Measurements from ENCODE around the gene TMEM232.

- TF ChIP-seq POLR2A (IDR thresholded peaks at IDR 0.05; ENCODE audit: low read length) (no peak), GATA1 (IDR thresholded peaks at IDR 0.05; ENCODE audit: low read depth, low read length) (no peak)
Observed at GRCh38 chr5:110413856-110414255, 312.6 kb downstream of the TMEM232 start.

Data from erythroblast (primary cell).